Activated CD4-positive, alpha-beta memory T cell treated with anti-CD3 and anti-CD28 coated beads, Interleukin-2, amount 10 ng/mL, durations not matched to agents 7 days and 5 days (primary cell): ENCODE results near the gene TPX2. TPM values are rescaled to one million over a fixed set of nuclear protein-coding genes. Genes with fewer than 3 reads are reported as not detected.
A peak's percentile ranks its signal among the peaks of the same experiment; 100 is the strongest.
"Not testable (repeated sequence)": the region's sequence is repeated elsewhere in the genome, so short reads cannot be mapped to it uniquely, and the experiment has no call there.

Experiments
- CTCF ChIA-PET: fragments of 350-600 bp; sonication (Branson Sonifier 250); formaldehyde crosslinking; loops from one replicate; lab custom pipeline; 2021; ENCODE audit warnings: antibody characterized with exemption, inconsistent platforms; lab: Charles Lee
- POLR2A ChIA-PET: fragments of 350-600 bp; sonication (Branson Sonifier 250); formaldehyde crosslinking; loops from one replicate; lab custom pipeline; 2021; ENCODE audit warnings: antibody characterized with exemption; lab: Charles Lee
- DNase-seq: peaks from one replicate; pipeline ENCODE4 v3.0.0-alpha.2; 2020
- H3K27ac Mint-ChIP-seq: one replicate; pipeline ENCODE4 v1.8.0; 2021; ENCODE audit warnings: mild to moderate bottlenecking, mixed read lengths
- H3K27me3 Mint-ChIP-seq: one replicate; pipeline ENCODE4 v1.8.0; 2021; ENCODE audit warnings: mixed read lengths
- H3K36me3 Mint-ChIP-seq: one replicate; pipeline ENCODE4 v1.8.0; 2021; ENCODE audit warnings: low read depth, mixed read lengths
- H3K4me1 Mint-ChIP-seq: one replicate; pipeline ENCODE4 v1.8.0; 2021; ENCODE audit warnings: mixed read lengths
- H3K4me3 Mint-ChIP-seq: one replicate; pipeline ENCODE4 v1.8.0; 2021; ENCODE audit warnings: mild to moderate bottlenecking, mixed read lengths
- H3K9me3 Mint-ChIP-seq: one replicate; pipeline ENCODE4 v1.8.0; 2021; ENCODE audit warnings: mixed read lengths
- total RNA-seq, 2 experiments: library from RNA; stranded (reverse); gene quantifications; one replicate each; pipeline ENCODE4 v1.2.3, GENCODE V29; 2021

TPX2 gene
- total RNA-seq, 2 experiments from 2014 or later, result 137 to 138 TPM

- Mint-ChIP-seq H3K27me3 (no peaks in the 10 kb centered on the region), H3K4me3 (no peak overlapping the region), H3K27ac (no peak overlapping the region), H3K36me3 (no peaks in the 10 kb centered on the region), H3K4me1 (peaks cover 6% of the 10 kb centered on the region), H3K9me3 (no peaks in the 10 kb centered on the region)
- ChIA-PET POLR2A (interaction anchor here (1.2 kb wide), 1 partner anchor 12 kb away, joined by 4 read pairs; no protein-coding TSS in a partner anchor), CTCF (interaction anchor here (0.6 to 4.0 kb wide), 5 partner anchors 12 to 266 kb away, joined by 3 to 54 read pairs (median 35); partner anchors contain the start of genes FOXS1 and PDRG1)
- DNase-seq, result no peak
Observed at GRCh38 chr20:31824554-31825313, 85.6 kb downstream of the TPX2 start.

- no peak overlapping the region for H3K27ac Mint-ChIP-seq
- peaks cover 6% of the 10 kb centered on the region for H3K4me1 Mint-ChIP-seq
- H3K36me3 Mint-ChIP-seq, result no peaks in the 10 kb centered on the region
- DNase-seq, result no peak
- ChIA-PET POLR2A (no interaction called here), CTCF (no interaction called here)
- H3K27me3 Mint-ChIP-seq, result no peaks in the 10 kb centered on the region
- no peaks in the 10 kb centered on the region for H3K9me3 Mint-ChIP-seq
- no peak overlapping the region for H3K4me3 Mint-ChIP-seq
Observed at GRCh38 chr20:31826074-31826473, 87.0 kb downstream of the TPX2 start.

GRCh38 chr20:31827059-31827458 lies 88.0 kb downstream of the TPX2 start:
- no peaks in the 10 kb centered on the region for H3K36me3 Mint-ChIP-seq
- ChIA-PET CTCF (interaction anchor here (0.7 to 0.9 kb wide), 2 partner anchors 10 to 25 kb away, joined by 3 read pairs; no protein-coding TSS in a partner anchor), POLR2A (interaction anchor here (0.6 to 1.2 kb wide), 2 partner anchors 10 to 362 kb away, joined by 3 to 5 read pairs; no protein-coding TSS in a partner anchor)
- H3K27ac Mint-ChIP-seq, result no peak overlapping the region
- H3K9me3 Mint-ChIP-seq, result no peaks in the 10 kb centered on the region
- no peaks in the 10 kb centered on the region for H3K27me3 Mint-ChIP-seq
- H3K4me3 Mint-ChIP-seq, result no peak overlapping the region
- DNase-seq, result no peak
- peaks cover 6% of the 10 kb centered on the region for H3K4me1 Mint-ChIP-seq

GRCh38 chr20:31828016-31828415 lies 88.9 kb downstream of the TPX2 start:
- H3K36me3 Mint-ChIP-seq, DNase-seq, H3K4me3 Mint-ChIP-seq, POLR2A ChIA-PET, H3K4me1 Mint-ChIP-seq, H3K27me3 Mint-ChIP-seq, H3K27ac Mint-ChIP-seq, H3K9me3 Mint-ChIP-seq: not testable (repeated sequence)
- CTCF ChIA-PET, result interaction anchor here (0.5 kb wide), 1 partner anchor 52 kb away, joined by 3 read pairs; no protein-coding TSS in a partner anchor

- CTCF ChIA-PET, result interaction anchor here (1.2 to 1.5 kb wide), 2 partner anchors 9 to 21 kb away, joined by 3 read pairs; no protein-coding TSS in a partner anchor
- H3K27me3 Mint-ChIP-seq, result no peaks in the 10 kb centered on the region
- no peak for DNase-seq
- H3K4me1 Mint-ChIP-seq, result no peaks in the 10 kb centered on the region
- H3K9me3 Mint-ChIP-seq, result no peaks in the 10 kb centered on the region
- H3K27ac Mint-ChIP-seq, result no peak overlapping the region
- H3K36me3 Mint-ChIP-seq, result no peaks in the 10 kb centered on the region
- POLR2A ChIA-PET, result no interaction called here
- no peak overlapping the region for H3K4me3 Mint-ChIP-seq
Observed at GRCh38 chr20:31829731-31830130, 90.6 kb downstream of the TPX2 start.

- POLR2A ChIA-PET, result no interaction called here
- Mint-ChIP-seq H3K9me3 (no peaks in the 10 kb centered on the region), H3K36me3 (no peaks in the 10 kb centered on the region), H3K4me3 (no peak overlapping the region), H3K27ac (no peak overlapping the region), H3K27me3 (no peaks in the 10 kb centered on the region), H3K4me1 (peaks cover 6% of the 10 kb centered on the region)
- CTCF ChIA-PET, result interaction anchor here (0.6 to 1.5 kb wide), 3 partner anchors 16 to 896 kb away, joined by 3 read pairs; no protein-coding TSS in a partner anchor
- DNase-seq, result no peak
Observed at GRCh38 chr20:31830406-31830981, 91.4 kb downstream of the TPX2 start.

GRCh38 chr20:31831211-31831610 lies 92.1 kb downstream of the TPX2 start:
- no peaks in the 10 kb centered on the region for H3K27me3 Mint-ChIP-seq
- peaks cover 13% of the 10 kb centered on the region for H3K4me1 Mint-ChIP-seq
- POLR2A ChIA-PET, result no interaction called here
- no peaks in the 10 kb centered on the region for H3K36me3 Mint-ChIP-seq
- H3K4me3 Mint-ChIP-seq, result no peak overlapping the region
- H3K27ac Mint-ChIP-seq, result no peak overlapping the region
- no peak for DNase-seq
- CTCF ChIA-PET, result interaction anchor here (0.6 to 1.5 kb wide), 3 partner anchors 15 to 895 kb away, joined by 3 read pairs; no protein-coding TSS in a partner anchor
- no peaks in the 10 kb centered on the region for H3K9me3 Mint-ChIP-seq

- ChIA-PET POLR2A (no interaction called here), CTCF (interaction anchor here (1.7 kb wide), 1 partner anchor 10 kb away, joined by 3 read pairs; no protein-coding TSS in a partner anchor)
- H3K27me3 Mint-ChIP-seq, result no peaks in the 10 kb centered on the region
- H3K9me3 Mint-ChIP-seq, result no peaks in the 10 kb centered on the region
- H3K36me3 Mint-ChIP-seq, result no peaks in the 10 kb centered on the region
- H3K4me3 Mint-ChIP-seq, result no peak overlapping the region
- no peak overlapping the region for H3K27ac Mint-ChIP-seq
- DNase-seq, result no peak
- H3K4me1 Mint-ChIP-seq, result peaks cover 18% of the 10 kb centered on the region
Observed at GRCh38 chr20:31831771-31832306, 92.7 kb downstream of the TPX2 start.

GRCh38 chr20:31833130-31833930 lies 94.2 kb downstream of the TPX2 start:
- Mint-ChIP-seq H3K4me1 (peaks cover 26% of the 10 kb centered on the region), H3K36me3 (no peaks in the 10 kb centered on the region), H3K27ac (no peak overlapping the region), H3K9me3 (no peaks in the 10 kb centered on the region), H3K4me3 (no peak overlapping the region), H3K27me3 (no peaks in the 10 kb centered on the region)
- POLR2A ChIA-PET, result no interaction called here
- DNase-seq, result peak; percentile 65
- CTCF ChIA-PET, result interaction anchor here (0.7 to 6.5 kb wide), 7 partner anchors 9 to 258 kb away, joined by 3 to 35 read pairs (median 4); no protein-coding TSS in a partner anchor

- H3K27ac Mint-ChIP-seq, result no peak overlapping the region
- H3K36me3 Mint-ChIP-seq, result no peaks in the 10 kb centered on the region
- no peak overlapping the region for H3K4me3 Mint-ChIP-seq
- POLR2A ChIA-PET, result no interaction called here
- no peaks in the 10 kb centered on the region for H3K27me3 Mint-ChIP-seq
- DNase-seq, result no peak
- CTCF ChIA-PET, result interaction anchor here (0.7 to 6.5 kb wide), 6 partner anchors 11 to 257 kb away, joined by 3 to 35 read pairs (median 4); no protein-coding TSS in a partner anchor
- H3K9me3 Mint-ChIP-seq, result no peaks in the 10 kb centered on the region
- peaks cover 26% of the 10 kb centered on the region for H3K4me1 Mint-ChIP-seq
Observed at GRCh38 chr20:31833931-31834521, 94.9 kb downstream of the TPX2 start.

GRCh38 chr20:31835554-31835953 lies 96.5 kb downstream of the TPX2 start:
- no peaks in the 10 kb centered on the region for H3K36me3 Mint-ChIP-seq
- CTCF ChIA-PET, result interaction anchor here (3.4 to 6.5 kb wide), 3 partner anchors 11 to 16 kb away, joined by 17 to 35 read pairs (median 24); no protein-coding TSS in a partner anchor
- no peak overlapping the region for H3K4me3 Mint-ChIP-seq
- H3K9me3 Mint-ChIP-seq, result no peaks in the 10 kb centered on the region
- H3K27ac Mint-ChIP-seq, result no peak overlapping the region
- peaks cover 26% of the 10 kb centered on the region for H3K4me1 Mint-ChIP-seq
- no peak for DNase-seq
- H3K27me3 Mint-ChIP-seq, result no peaks in the 10 kb centered on the region
- POLR2A ChIA-PET, result interaction anchor here (1.7 kb wide), 1 partner anchor 116 kb away, joined by 7 read pairs; the partner anchor contains the start of gene PDRG1
